SU-DHL-6 (cell line): Measurements from ENCODE around the gene ATL3.

Experiments used
- H2AFZ ChIP-seq: fragments of 200-600 bp; sonication (generic); 2 replicates; pipeline ENCODE4 v1.6.1; 2014; ENCODE audit warnings: low read depth, mild to moderate bottlenecking, moderate library complexity, mixed read lengths, antibody characterized with exemption, low read length; ENCODE audit not compliant: severe bottlenecking
- H3F3A ChIP-seq: fragments of 200-600 bp; shearing (Covaris generic); 2 replicates; pipeline ENCODE4 v1.6.0; 2016; ENCODE audit warnings: antibody characterized with exemption, mild to moderate bottlenecking; ENCODE audit not compliant: insufficient read depth
- H3K27ac ChIP-seq: fragments of 200-600 bp; sonication (generic); 2 replicates; pipeline ENCODE4 v1.5.1; 2016; ENCODE audit warnings: low read depth, mild to moderate bottlenecking, low read length, moderate library complexity, mixed read lengths
- H3K27me3 ChIP-seq: fragments of 200-600 bp; sonication (generic), shearing (Covaris generic); 2 replicates; pipeline ENCODE4 v1.6.0; 2014; ENCODE audit warnings: mild to moderate bottlenecking, low read length
- H3K36me3 ChIP-seq: fragments of 200-600 bp; sonication (generic); 2 replicates; pipeline ENCODE4 v1.6.1; 2014; ENCODE audit warnings: mild to moderate bottlenecking, low read length, mixed read lengths
- H3K4me2 ChIP-seq: fragments of 300-600, 200-600 bp; shearing (Covaris generic), sonication (generic); 2 replicates; pipeline ENCODE4 v1.6.0; 2014; ENCODE audit warnings: low read length, low read depth, mild to moderate bottlenecking; ENCODE audit not compliant: poor library complexity, severe bottlenecking
- H3K4me3 ChIP-seq: fragments of 200-600 bp; sonication (generic); 2 replicates; pipeline ENCODE4 v1.5.1; 2014; ENCODE audit warnings: antibody characterized with exemption, low read length, mild to moderate bottlenecking, mixed read lengths; ENCODE audit not compliant: insufficient read depth, poor library complexity, severe bottlenecking
- H3K79me2 ChIP-seq: fragments of 200-600 bp; sonication (generic); 2 replicates; pipeline ENCODE4 v1.6.1; 2014; ENCODE audit warnings: mild to moderate bottlenecking, low read length, moderate library complexity; ENCODE audit not compliant: insufficient read depth
- H3K9ac ChIP-seq: fragments of 200-600 bp; sonication (generic); 2 replicates; pipeline ENCODE4 v1.7.0; 2014; ENCODE audit warnings: mild to moderate bottlenecking, low read length
- H3K9me2 ChIP-seq: fragments of 200-600 bp; sonication (generic); replicated peaks from 2 replicates; pipeline ENCODE4 v1.6.1; 2014; ENCODE audit warnings: low read length; ENCODE audit not compliant: insufficient read depth
- H3K9me3 ChIP-seq: fragments of 200-600 bp; sonication (generic); 2 replicates; pipeline ENCODE4 v1.6.1; 2014; ENCODE audit warnings: low read length, mixed read lengths; ENCODE audit not compliant: insufficient read depth
- H4K20me1 ChIP-seq: fragments of 200-600 bp; sonication (generic); 2 replicates; pipeline ENCODE4 v1.6.1; 2014; ENCODE audit warnings: low read depth, mild to moderate bottlenecking, antibody characterized with exemption, low read length, moderate library complexity, mixed read lengths
- CTCF ChIP-seq: fragments of 200-600 bp; sonication (generic); IDR thresholded peaks from one replicate; pipeline ENCODE4 v1.5.1; 2017; ENCODE audit warnings: antibody characterized with exemption, mild to moderate bottlenecking, low read length, moderate library complexity; ENCODE audit not compliant: insufficient read depth, poor library complexity, severe bottlenecking
- EZH2phosphoT487 ChIP-seq: fragments of 200-600 bp; sonication (generic), shearing (Covaris generic); conservative IDR thresholded peaks from 2 replicates; pipeline ENCODE4 v1.6.1; 2018; ENCODE audit warnings: mild to moderate bottlenecking, antibody characterized with exemption, low read length, moderate library complexity, mixed read lengths

The ATL3 gene

DNA sequence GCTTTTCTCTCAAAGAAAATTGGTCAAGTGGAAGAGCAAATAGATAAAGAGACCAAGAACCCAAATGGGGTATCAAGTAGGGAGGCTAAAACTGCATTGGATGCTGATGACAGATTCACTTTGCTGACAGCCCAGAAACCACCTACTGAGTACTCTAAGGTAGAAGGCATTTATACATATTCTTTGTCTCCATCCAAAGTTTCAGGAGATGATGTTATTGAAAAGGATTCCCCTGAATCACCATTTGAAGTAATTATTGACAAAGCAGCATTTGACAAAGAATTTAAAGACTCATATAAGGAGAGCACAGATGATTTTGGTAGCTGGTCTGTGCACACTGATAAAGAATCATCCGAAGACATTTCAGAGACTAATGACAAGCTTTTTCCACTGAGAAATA, 47.8 kb upstream of the ATL3 start:
- no peaks in the 10 kb centered on the region for H3K9me3 ChIP-seq
- no peak overlapping the region for H3K9ac ChIP-seq
- no peak overlapping the region for H2AFZ ChIP-seq
- no peak overlapping the region for H3K4me3 ChIP-seq
- H3F3A ChIP-seq = no peaks in the 10 kb centered on the region; the same call in none of the 2 replicates
- TF ChIP-seq EZH2phosphoT487 = no peak
- TF ChIP-seq CTCF = no peak
- H3K27ac ChIP-seq = no peak overlapping the region
- peaks cover 60% of the 10 kb centered on the region for H3K79me2 ChIP-seq
- H3K27me3 ChIP-seq = no peaks in the 10 kb centered on the region
- H3K36me3 ChIP-seq = no peaks in the 10 kb centered on the region
- 0 out of 2 replicates have a peak, but pooled peaks cover 4% of the 10 kb centered on the region for H4K20me1 ChIP-seq
- no peaks in the 10 kb centered on the region for H3K9me2 ChIP-seq
- H3K4me2 ChIP-seq = no peak overlapping the region

DNA sequence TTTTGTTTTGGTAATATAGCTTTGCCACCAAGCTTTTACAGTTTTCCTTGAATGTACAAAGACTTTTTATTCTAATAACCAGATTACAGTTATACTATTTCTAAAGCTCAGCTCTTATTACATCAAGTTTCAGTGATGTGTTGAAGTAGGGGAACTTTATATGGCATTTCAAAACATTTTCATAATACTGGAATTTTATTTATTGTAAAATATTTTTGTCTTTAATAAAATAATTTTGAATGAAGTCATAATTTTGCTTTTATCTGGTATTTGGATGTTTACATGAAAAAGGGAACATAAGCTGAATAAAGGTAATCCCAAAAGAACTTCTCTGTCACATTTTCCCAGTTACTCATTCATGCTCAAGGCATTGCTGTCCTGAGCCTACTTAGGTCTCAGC, 44.9 kb upstream of the ATL3 start:
- H3K36me3 ChIP-seq = no peaks in the 10 kb centered on the region
- no peaks in the 10 kb centered on the region for H3K9me2 ChIP-seq
- no peak overlapping the region for H3K4me3 ChIP-seq
- TF ChIP-seq EZH2phosphoT487 = no peak
- TF ChIP-seq CTCF = no peak
- H3F3A ChIP-seq = no peaks in the 10 kb centered on the region; the same call in 1 of the 2 replicates
- no peak overlapping the region for H3K9ac ChIP-seq
- H3K27ac ChIP-seq = no peak overlapping the region
- H3K4me2 ChIP-seq = no peak overlapping the region
- H3K27me3 ChIP-seq = no peaks in the 10 kb centered on the region
- peaks cover 70% of the 10 kb centered on the region for H3K79me2 ChIP-seq
- H4K20me1 ChIP-seq = no peaks in the 10 kb centered on the region; the same call in 1 of the 2 replicates
- no peak overlapping the region for H2AFZ ChIP-seq
- no peaks in the 10 kb centered on the region for H3K9me3 ChIP-seq

- H3K9me2 ChIP-seq = no peaks in the 10 kb centered on the region
- no peaks in the 10 kb centered on the region; the same call in 1 of the 2 replicates for H3F3A ChIP-seq
- H4K20me1 ChIP-seq = peaks cover 5% of the 10 kb centered on the region
- no peak overlapping the region for H2AFZ ChIP-seq
- H3K27ac ChIP-seq = no peak overlapping the region
- H3K4me2 ChIP-seq = no peak overlapping the region
- no peaks in the 10 kb centered on the region for H3K27me3 ChIP-seq
- no peak overlapping the region for H3K4me3 ChIP-seq
- H3K36me3 ChIP-seq = no peaks in the 10 kb centered on the region
- H3K79me2 ChIP-seq = peaks cover 75% of the 10 kb centered on the region
- TF ChIP-seq CTCF (no peak), EZH2phosphoT487 (no peak)
- no peaks in the 10 kb centered on the region for H3K9me3 ChIP-seq
- H3K9ac ChIP-seq = no peak overlapping the region
Observed at GRCh38 chr11:63713766-63714165, 42.6 kb upstream of the ATL3 start.
